ENCODE results near the gene SIGLEC1.

The SIGLEC1 gene

GRCh38 chr20:3744037-3744436, 31.6 kb upstream of the SIGLEC1 start:
- no peak for DNase-seq

GRCh38 chr20:3743251-3743650, 30.9 kb upstream of the SIGLEC1 start:
- DNase-seq, result no peak

- no peak for DNase-seq
These were observed 29.5 kb upstream of the SIGLEC1 start for GRCh38 chr20:3741836-3742458.

GRCh38 chr20:3740615-3741301, 28.4 kb upstream of the SIGLEC1 start:
- DNase-seq, result no peak

- no peak for DNase-seq
These were observed 27.6 kb upstream of the SIGLEC1 start for GRCh38 chr20:3739926-3740451.

- DNase-seq, result no peak
These were observed 26.9 kb upstream of the SIGLEC1 start for GRCh38 chr20:3739054-3739925.

- DNase-seq, result no peak
These were observed 26.0 kb upstream of the SIGLEC1 start for GRCh38 chr20:3738111-3739053.

GRCh38 chr20:3735768-3736167, 23.4 kb upstream of the SIGLEC1 start:
- DNase-seq, result no peak

GRCh38 chr20:3734111-3734843, 21.9 kb upstream of the SIGLEC1 start:
- DNase-seq, result no peak

- no peak for DNase-seq
These were observed 21.0 kb upstream of the SIGLEC1 start for GRCh38 chr20:3733119-3733995.

- no peak for DNase-seq
These were observed 20.1 kb upstream of the SIGLEC1 start, which contains the start of gene HSPA12B for GRCh38 chr20:3732327-3733118. HSPA12B (plus strand) TSS chr20:3732685; CDS start chr20:3738675, 5,990 bp downstream.

- no peak for DNase-seq
These were observed 19.5 kb upstream of the SIGLEC1 start for GRCh38 chr20:3731944-3732326.

- DNase-seq, result no peak
These were observed 18.6 kb upstream of the SIGLEC1 start for GRCh38 chr20:3730803-3731672.

- no peak for DNase-seq
These were observed 17.6 kb upstream of the SIGLEC1 start for GRCh38 chr20:3729811-3730540.

- DNase-seq, result no peak
These were observed 17.0 kb upstream of the SIGLEC1 start for GRCh38 chr20:3729378-3729777.

- no peak for DNase-seq
These were observed 16.5 kb upstream of the SIGLEC1 start for GRCh38 chr20:3728876-3729275.

- no peak for DNase-seq
These were observed 16.0 kb upstream of the SIGLEC1 start for GRCh38 chr20:3728354-3728753.

Data from NCI-H524 (cell line).